ENCODE measurements around the gene OPRM1. TPM values are rescaled to one million over a fixed set of nuclear protein-coding genes. Genes with fewer than 3 reads are reported as not detected.
"Not testable (repeated sequence)": the region's sequence is repeated elsewhere in the genome, so short reads cannot be mapped to it uniquely, and the experiment has no call there.

Gene OPRM1
- total RNA-seq, 1 donor, result not detected

DNA sequence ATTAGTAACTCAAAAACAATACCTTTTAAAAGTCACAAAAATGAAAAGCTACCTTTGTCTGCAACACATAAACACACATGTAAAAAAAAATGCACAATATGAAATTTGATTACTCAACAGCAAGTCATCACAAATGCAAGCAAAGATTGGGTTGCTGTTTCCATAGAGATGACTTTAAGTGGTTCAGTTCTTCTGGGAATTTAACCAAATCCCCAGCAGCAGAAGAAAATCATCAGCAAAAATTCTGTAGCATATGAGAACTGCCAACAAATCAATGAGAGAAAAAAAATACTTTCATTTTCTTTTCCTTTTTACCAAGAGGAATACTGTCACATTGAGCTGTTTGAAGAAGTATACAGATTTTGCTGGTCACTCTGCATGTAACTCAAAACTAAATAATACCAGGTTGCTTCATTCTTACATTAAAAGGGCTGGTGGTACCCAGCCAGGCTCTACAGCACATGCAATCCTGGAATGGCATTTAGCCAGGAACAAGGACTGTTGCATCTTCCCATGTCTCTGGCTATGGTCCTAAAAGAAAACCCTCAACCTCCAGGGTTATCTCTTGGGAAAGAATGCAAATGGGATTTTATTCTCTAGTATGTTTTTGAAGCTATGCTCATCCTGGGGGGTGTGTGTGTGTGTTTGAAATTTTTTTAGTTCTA is 158.3 kb downstream of the OPRM1 start:
- H3K4me3 ChIP-seq (ENCODE audit: low read length), result no peak overlapping the region
- H3K27me3 ChIP-seq (ENCODE audit: insufficient read depth, low read length), result no peaks in the 10 kb centered on the region
- H3K4me1 ChIP-seq (ENCODE audit: insufficient read depth, low read length), result no peaks in the 10 kb centered on the region
- H3K9me3 ChIP-seq (ENCODE audit: low read depth, low read length), result no peaks in the 10 kb centered on the region

DNA sequence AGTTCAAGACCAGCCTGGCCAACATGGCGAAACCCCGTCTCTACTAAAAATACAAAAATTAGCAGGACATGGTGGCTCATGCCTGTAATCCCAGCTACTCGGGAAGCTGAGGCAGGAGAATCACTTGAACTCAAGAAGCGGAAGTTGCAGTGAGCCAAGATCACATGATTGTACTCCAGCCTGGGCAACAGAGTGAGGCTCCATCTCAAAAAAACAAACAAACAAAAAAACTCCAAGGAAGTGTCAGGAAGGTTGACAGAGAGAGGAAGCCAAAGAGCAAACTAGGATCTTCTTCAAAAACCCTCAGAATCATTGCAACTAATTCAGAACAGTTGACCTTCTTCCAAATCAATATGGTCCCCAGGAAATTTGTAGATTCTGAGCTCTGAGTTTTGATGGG is 162.6 kb downstream of the OPRM1 start:
- not testable (repeated sequence) for H3K4me1 ChIP-seq (ENCODE audit: insufficient read depth, low read length); H3K9me3 ChIP-seq (ENCODE audit: low read depth, low read length); H3K4me3 ChIP-seq (ENCODE audit: low read length); H3K27me3 ChIP-seq (ENCODE audit: insufficient read depth, low read length)

DNA sequence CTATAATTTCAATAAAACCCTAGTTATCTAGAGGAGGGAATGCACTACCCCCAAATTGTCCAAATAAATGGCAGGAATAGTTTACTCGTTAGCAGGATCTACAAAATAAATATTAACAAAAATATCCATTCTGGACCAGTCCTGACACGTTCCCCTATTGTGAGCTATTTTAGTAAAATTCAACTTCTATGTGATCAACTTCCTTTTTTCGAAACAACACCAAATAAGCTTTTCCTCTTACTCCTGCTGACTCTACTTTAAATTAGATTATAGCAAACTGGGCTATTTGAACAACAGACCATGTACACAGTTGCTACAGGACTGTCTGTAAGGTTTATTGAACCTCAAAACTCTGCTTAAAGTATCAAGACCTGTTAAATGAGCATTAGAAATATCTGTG is 163.3 kb downstream of the OPRM1 start:
- H3K4me3 ChIP-seq (ENCODE audit: low read length), result no peak overlapping the region
- H3K27me3 ChIP-seq (ENCODE audit: insufficient read depth, low read length), result no peaks in the 10 kb centered on the region
- H3K4me1 ChIP-seq (ENCODE audit: insufficient read depth, low read length), result no peaks in the 10 kb centered on the region
- no peaks in the 10 kb centered on the region for H3K9me3 ChIP-seq (ENCODE audit: low read depth, low read length)

DNA sequence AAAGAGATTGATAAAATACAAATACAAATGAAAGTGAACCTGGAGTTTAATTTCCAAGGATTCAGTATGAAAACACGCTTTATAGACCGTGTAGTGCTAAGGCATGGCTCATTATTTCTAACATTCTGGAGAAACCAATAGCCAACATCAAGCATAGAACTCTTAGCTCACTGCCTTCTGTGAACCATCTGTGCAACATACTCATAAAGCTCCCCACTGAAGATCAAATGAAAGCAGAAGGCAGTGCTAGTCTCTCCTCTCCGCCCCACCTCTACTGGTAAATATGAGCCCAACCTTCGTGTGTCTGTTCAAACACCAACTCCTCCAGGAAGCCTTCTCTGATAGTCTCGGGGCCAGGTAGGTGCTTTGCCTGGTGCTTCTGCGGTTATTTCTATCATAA is 163.9 kb downstream of the OPRM1 start:
- Histone ChIP-seq H3K27me3 (ENCODE audit: insufficient read depth, low read length) (no peaks in the 10 kb centered on the region), H3K4me3 (ENCODE audit: low read length) (no peak overlapping the region), H3K9me3 (ENCODE audit: low read depth, low read length) (no peaks in the 10 kb centered on the region), H3K4me1 (ENCODE audit: insufficient read depth, low read length) (no peaks in the 10 kb centered on the region)

DNA sequence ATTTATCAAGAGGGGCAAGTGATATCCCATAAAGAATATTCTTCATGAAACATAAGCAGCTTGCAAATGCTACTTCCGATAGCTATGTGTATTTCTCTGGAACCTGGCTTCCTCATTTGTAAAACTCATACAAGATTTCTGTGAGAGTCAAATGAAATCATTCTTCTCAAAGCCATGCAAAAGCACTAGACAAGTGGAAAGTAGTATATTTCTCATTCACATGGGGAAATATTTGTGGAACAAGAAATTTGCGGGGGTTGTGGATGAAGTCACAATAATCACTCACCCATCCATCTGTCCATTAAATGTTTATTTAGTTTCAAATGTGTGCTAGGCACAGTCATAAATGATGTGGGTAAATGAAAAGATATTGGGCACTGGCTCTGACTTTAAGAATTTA is 167.1 kb downstream of the OPRM1 start:
- H3K4me3 ChIP-seq (ENCODE audit: low read length), result no peak overlapping the region
- no peaks in the 10 kb centered on the region for H3K27me3 ChIP-seq (ENCODE audit: insufficient read depth, low read length)
- no peaks in the 10 kb centered on the region for H3K9me3 ChIP-seq (ENCODE audit: low read depth, low read length)
- H3K4me1 ChIP-seq (ENCODE audit: insufficient read depth, low read length), result no peaks in the 10 kb centered on the region

DNA sequence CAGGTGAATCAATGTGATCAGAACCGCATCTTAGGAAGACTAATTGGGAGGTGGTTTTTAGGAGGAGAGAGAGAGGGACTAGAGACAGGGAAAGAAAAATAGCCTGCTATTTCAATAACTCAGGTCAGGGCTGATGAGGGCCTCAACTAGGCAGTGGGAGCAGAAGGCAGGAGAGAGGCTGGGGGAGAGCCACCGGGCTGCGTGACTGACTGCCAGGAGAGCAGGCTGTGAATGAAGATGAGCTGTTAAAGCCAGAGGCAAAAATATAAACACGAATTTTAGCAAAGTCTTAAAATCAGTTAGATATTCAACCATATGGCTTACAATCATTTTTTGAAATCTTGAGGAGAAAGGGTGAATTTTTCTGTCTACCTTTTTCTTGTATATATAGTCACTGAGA is 168.0 kb downstream of the OPRM1 start:
- H3K27me3 ChIP-seq (ENCODE audit: insufficient read depth, low read length), result no peaks in the 10 kb centered on the region
- H3K4me3 ChIP-seq (ENCODE audit: low read length), result no peak overlapping the region
- H3K9me3 ChIP-seq (ENCODE audit: low read depth, low read length), result no peaks in the 10 kb centered on the region
- H3K4me1 ChIP-seq (ENCODE audit: insufficient read depth, low read length), result no peaks in the 10 kb centered on the region

DNA sequence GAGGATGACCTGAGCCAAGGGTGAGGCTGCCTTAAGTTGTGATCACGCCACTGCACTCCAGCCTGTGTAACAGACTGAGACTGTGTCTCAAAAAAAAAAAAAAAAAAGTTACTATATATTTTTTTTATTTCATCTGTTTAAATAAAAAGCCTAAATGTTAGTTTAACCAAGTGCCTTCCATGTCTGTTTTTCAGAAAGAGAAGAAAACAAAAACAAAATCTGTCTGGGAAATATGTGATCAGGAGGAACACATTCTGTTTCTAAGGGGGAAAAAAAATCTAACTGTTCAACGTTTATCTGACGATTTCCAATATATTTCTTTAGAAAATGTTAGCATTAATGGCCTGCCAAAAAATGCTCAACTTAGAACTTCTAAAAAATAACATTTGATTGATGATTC is 170.5 kb downstream of the OPRM1 start:
- Histone ChIP-seq H3K4me3 (ENCODE audit: low read length) (no peak overlapping the region), H3K27me3 (ENCODE audit: insufficient read depth, low read length) (no peaks in the 10 kb centered on the region), H3K4me1 (ENCODE audit: insufficient read depth, low read length) (no peaks in the 10 kb centered on the region), H3K9me3 (ENCODE audit: low read depth, low read length) (no peaks in the 10 kb centered on the region)

DNA sequence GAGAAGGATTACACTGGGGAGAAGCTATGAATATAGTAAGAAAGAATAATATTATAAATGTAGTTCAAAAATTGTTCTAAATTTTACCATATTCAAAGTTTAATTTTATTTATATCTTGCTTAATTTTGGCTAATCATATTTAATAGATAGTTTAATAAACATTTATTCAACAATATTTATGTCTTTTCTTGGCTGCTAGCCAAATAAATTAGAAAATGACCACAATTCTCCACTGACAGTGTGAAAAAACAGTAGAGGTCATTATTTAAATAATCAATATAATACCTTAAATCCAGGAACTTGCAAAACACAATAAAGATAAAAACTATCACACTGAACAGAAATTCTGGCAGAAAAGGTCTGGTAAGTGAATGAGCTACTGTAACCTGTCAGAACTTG is 171.6 kb downstream of the OPRM1 start:
- Histone ChIP-seq H3K9me3 (ENCODE audit: low read depth, low read length) (no peaks in the 10 kb centered on the region), H3K27me3 (ENCODE audit: insufficient read depth, low read length) (no peaks in the 10 kb centered on the region), H3K4me3 (ENCODE audit: low read length) (no peak overlapping the region), H3K4me1 (ENCODE audit: insufficient read depth, low read length) (no peaks in the 10 kb centered on the region)

DNA sequence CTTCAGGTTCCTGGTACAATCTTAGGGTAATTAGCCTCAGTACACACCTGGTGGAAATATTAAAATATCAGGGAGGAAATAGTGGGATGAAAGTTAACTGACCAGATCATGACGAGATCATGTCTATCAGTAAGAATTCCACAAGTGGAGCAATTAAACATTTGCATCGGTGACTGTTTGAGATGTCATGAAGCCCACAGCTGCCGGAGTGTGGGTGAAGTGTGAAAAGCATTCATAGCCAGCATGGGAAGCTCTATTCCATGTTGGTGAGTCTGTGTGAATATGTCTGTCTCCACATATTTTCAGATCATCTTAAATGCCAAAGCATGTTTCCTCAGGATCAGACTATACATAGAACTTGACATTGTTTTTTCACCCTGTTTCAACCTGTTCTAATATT is 174.7 kb downstream of the OPRM1 start:
- Histone ChIP-seq H3K9me3 (ENCODE audit: low read depth, low read length) (no peaks in the 10 kb centered on the region), H3K4me3 (ENCODE audit: low read length) (no peak overlapping the region), H3K27me3 (ENCODE audit: insufficient read depth, low read length) (no peaks in the 10 kb centered on the region), H3K4me1 (ENCODE audit: insufficient read depth, low read length) (no peaks in the 10 kb centered on the region)

DNA sequence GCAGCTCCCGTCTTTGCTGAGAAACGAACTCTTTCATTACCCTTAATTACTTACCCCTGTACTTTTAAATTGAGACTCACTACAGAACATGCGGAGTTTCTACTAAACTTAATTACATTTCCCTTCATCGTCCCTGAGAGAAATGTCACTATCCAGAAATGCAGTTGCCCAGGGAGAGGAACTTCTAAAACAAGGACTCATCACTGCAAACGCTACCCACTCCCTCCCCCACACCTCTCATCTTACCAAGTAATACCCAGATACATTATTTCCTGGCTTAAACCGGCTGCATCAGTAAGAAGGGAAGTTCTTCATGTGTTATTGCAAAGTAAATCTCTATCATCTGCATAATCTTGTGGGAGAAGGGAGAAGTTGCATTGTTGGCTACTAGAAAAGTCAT is 179.3 kb downstream of the OPRM1 start:
- H3K4me1 ChIP-seq (ENCODE audit: insufficient read depth, low read length), result peaks cover 8% of the 10 kb centered on the region

DNA sequence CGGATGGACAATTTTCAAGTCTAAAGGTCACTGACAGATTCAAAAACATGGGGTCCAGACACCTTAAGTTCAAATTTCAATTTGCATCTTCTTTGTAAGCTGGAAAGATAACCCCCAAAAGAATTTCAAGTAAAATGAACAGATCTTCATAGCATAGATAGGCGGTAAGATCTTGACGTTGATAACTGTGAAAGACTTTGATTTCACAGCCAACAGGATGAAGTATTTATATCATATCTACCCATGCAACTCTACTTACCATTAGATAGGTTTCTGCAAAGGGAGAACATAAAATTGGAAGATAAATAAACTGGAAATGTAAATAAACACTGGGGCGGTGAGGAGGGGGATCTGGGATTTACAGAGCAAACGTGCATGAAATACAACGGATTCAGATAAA is 179.7 kb downstream of the OPRM1 start:
- Histone ChIP-seq H3K4me3 (ENCODE audit: low read length) (no peak overlapping the region), H3K4me1 (ENCODE audit: insufficient read depth, low read length) (peaks cover 8% of the 10 kb centered on the region), H3K27me3 (ENCODE audit: insufficient read depth, low read length) (no peaks in the 10 kb centered on the region), H3K9me3 (ENCODE audit: low read depth, low read length) (no peaks in the 10 kb centered on the region)

More for the DNA sequence above, 179.3 kb downstream of the OPRM1 start:
- Histone ChIP-seq H3K9me3 (ENCODE audit: low read depth, low read length) (no peaks in the 10 kb centered on the region), H3K27me3 (ENCODE audit: insufficient read depth, low read length) (no peaks in the 10 kb centered on the region), H3K4me3 (ENCODE audit: low read length) (no peak overlapping the region)

DNA sequence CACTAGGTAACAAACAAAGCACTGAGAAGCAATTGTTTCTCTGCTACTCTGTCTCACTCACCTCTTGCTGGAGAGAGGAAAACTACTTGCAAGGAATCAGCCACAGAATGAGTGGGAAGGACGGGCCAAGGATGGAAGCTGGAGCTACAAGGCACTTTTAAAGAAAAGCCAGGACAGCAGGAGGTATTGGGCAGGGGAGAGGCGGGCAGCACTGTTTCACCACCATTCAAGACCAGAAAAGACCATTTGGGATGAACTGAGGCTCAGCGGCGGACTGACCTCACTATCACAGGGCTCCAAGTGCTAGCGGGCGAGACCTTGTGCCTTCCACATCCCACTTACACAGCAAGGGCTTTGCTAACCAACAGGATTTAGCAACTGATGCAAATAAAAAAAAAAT is 180.2 kb downstream of the OPRM1 start:
- Histone ChIP-seq H3K4me1 (ENCODE audit: insufficient read depth, low read length) (peaks cover 9% of the 10 kb centered on the region), H3K4me3 (ENCODE audit: low read length) (no peak overlapping the region), H3K27me3 (ENCODE audit: insufficient read depth, low read length) (no peaks in the 10 kb centered on the region), H3K9me3 (ENCODE audit: low read depth, low read length) (no peaks in the 10 kb centered on the region)

DNA sequence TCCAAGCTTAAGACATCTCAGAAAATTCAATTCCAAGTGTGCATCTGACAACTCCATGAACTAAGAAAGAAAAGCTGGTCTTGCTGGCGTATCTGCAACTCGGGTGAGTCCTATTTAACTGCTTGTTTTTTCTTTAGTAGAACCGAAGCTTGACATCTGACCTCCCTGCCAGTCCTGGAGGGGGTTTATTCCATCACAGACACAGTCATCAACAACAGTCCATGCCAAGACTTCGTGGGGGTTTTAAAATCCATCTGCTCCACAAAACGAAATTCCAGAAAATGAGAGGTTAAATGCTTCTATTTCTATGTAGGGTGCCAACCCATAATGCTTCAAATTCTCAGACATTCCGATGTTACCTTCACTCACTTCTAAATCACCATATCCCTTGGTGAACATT is 183.7 kb downstream of the OPRM1 start:
- no peaks in the 10 kb centered on the region for H3K9me3 ChIP-seq (ENCODE audit: low read depth, low read length)
- H3K27me3 ChIP-seq (ENCODE audit: insufficient read depth, low read length), result no peaks in the 10 kb centered on the region
- no peak overlapping the region for H3K4me3 ChIP-seq (ENCODE audit: low read length)
- peaks cover 11% of the 10 kb centered on the region for H3K4me1 ChIP-seq (ENCODE audit: insufficient read depth, low read length)

DNA sequence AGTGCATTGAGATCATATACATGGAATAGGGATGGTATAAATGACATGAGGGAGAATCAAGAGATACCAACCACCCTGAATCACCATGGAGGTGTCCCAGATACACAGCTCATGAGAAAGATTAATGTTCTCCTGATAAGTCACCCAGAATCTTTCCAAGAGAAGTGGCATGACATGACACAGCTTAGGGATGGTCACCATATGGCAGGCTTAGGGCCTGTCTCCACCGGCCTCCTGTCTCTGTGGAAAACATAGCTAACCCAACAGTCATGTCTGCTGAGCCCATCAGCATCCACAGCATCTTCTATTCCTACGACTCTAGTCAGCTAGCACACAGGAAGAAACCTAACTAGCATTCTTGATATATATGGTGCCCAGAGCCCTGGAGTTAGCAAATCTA is 184.3 kb downstream of the OPRM1 start:
- Histone ChIP-seq H3K4me1 (ENCODE audit: insufficient read depth, low read length) (peaks cover 14% of the 10 kb centered on the region), H3K27me3 (ENCODE audit: insufficient read depth, low read length) (no peaks in the 10 kb centered on the region), H3K4me3 (ENCODE audit: low read length) (no peak overlapping the region), H3K9me3 (ENCODE audit: low read depth, low read length) (no peaks in the 10 kb centered on the region)

DNA sequence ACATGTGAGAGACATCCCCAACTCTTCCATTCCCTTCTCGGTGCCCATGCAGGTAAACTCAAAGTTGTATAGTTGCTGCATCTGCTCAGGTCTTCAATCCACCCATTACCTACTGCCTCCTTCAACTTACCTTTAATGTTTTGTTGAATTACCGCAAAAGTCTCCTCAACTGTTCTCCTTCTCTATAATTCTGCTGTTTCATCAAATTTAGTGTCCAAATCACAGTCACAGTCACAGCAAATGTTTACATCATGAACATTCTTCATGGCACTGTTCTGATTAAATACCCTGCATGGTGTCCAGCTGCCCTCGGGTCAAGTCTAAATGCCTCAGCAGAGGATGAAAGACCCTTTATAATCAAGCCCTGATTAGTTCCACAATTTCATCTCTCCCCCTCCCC is 187.4 kb downstream of the OPRM1 start:
- no peaks in the 10 kb centered on the region for H3K9me3 ChIP-seq (ENCODE audit: low read depth, low read length)
- H3K4me1 ChIP-seq (ENCODE audit: insufficient read depth, low read length), result peaks cover 15% of the 10 kb centered on the region
- H3K27me3 ChIP-seq (ENCODE audit: insufficient read depth, low read length), result no peaks in the 10 kb centered on the region
- H3K4me3 ChIP-seq (ENCODE audit: low read length), result no peak overlapping the region

DNA sequence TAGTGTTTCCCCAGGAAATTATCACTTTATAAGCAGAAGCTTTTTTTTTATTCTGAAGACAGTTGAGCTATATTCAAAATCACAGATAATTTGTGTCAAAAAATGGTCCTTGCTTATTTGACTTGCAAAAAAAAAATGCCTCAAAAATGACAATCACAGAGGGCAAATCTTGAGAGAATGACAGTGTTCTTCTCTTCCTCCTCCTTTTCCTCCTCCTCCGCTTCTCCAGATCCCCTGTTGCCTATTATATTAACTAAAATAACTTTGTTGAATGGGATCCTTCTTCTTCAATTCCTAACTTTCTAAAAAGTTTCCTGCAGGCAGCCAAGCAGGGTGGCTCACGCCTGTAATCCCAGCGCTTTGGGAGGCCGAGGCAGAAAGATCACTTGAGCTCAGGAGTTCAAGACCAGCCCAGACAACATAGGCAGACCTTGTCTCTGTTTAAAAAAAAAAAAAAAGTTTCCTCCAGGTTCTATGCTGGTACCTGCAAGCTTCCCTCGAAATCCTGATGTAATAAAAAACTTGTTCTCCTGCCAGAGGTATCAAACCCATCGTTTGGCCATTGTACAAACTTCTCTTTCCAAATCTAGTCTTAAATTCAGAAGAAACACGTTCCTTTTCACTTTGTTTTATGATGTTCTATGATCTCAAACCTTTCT is 189.0 kb downstream of the OPRM1 start:
- Histone ChIP-seq H3K9me3 (ENCODE audit: low read depth, low read length) (no peaks in the 10 kb centered on the region), H3K4me1 (ENCODE audit: insufficient read depth, low read length) (peaks cover 22% of the 10 kb centered on the region), H3K27me3 (ENCODE audit: insufficient read depth, low read length) (no peaks in the 10 kb centered on the region), H3K4me3 (ENCODE audit: low read length) (no peak overlapping the region)

All from mononuclear cell (primary cell).